Erythroblast (primary cell): ENCODE results near the gene IFITM2.
"Not testable (repeated sequence)": the region's sequence is repeated elsewhere in the genome, so short reads cannot be mapped to it uniquely, and the experiment has no call there.

Experiments used
- GATA1 ChIP-seq: IDR thresholded peaks from 2 replicates; pipeline ENCODE4 v1.6.1; 2011; ENCODE audit warnings: low read depth, mild to moderate bottlenecking, control low read depth, low read length, moderate library complexity
- POLR2A ChIP-seq: IDR thresholded peaks from 2 replicates; pipeline ENCODE4 v1.6.1; 2011; ENCODE audit warnings: mild to moderate bottlenecking, low read length

DNA sequence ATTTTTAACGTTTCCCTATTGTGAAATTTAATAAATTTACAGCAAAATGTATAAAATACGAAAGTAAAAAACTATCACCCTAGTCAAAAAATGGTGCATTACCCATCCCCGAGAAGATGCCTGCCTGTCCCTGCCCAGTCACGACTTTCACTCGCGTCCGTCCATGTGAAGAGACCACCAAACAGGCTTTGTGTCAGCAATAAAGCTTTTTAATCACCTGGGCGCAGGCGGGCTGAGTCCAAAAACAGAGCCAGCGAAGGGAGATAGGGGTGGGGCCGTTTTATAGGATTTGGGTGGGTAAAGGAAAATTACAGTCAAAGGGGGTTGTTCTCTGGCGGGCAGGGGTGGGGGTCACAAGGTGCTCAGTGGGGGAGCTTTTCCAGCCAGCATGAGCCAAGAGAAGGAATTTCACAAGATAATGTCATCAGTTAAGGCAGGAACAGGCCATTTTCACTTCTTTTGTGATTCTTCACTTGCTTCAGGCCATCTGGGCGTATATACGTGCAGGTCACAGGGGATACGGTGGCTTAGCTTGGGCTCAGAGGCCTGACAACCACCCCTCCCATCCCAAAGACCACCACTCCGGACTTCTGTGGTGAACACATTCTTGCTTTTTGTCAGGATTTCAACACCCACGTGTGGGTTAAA lies 26.1 kb downstream of the IFITM2 start:
- not testable (repeated sequence) for TF ChIP-seq POLR2A, GATA1
